RPMI7951 (cell line): ENCODE measurements around the gene CDC42SE2. TPM values are rescaled to one million over a fixed set of nuclear protein-coding genes. Genes with fewer than 3 reads are reported as not detected.

Experiments
- DNase-seq: peaks from one replicate; pipeline ENCODE4 v3.0.0-alpha.2; 2012; ENCODE audit warnings: low read depth
- total RNA-seq: library from RNA; depleted of rRNA; stranded (reverse); fragments of >200 nt; shearing (Covaris generic); gene quantifications from 2 replicates; pipeline ENCODE4 v1.2.3, GENCODE V29; 2014; rRNA removed

Gene CDC42SE2
- total RNA-seq, 1 experiment from 2014 or later: 14.2 TPM

- no peak for DNase-seq
These were observed 172.2 kb downstream of the CDC42SE2 start for GRCh38 chr5:131436081-131436480.

- no peak for DNase-seq
These were observed 177.3 kb downstream of the CDC42SE2 start for GRCh38 chr5:131441184-131441583.

Other genes starting within 250 kb of the CDC42SE2 start
- 434 and 451 TPM in 2 replicates for gene HINT1, start 98.8 kb upstream of the CDC42SE2 start, total RNA-seq
- gene LYRM7, start 93.1 kb upstream of the CDC42SE2 start, total RNA-seq: 10.1 and 12.2 TPM in 2 replicates